GM18507 (cell line): Measurements from ENCODE around the gene CANT1.

Experiments
- DNase-seq: peaks from one replicate; pipeline ENCODE4 v3.0.0; 2011; ENCODE audit warnings: low read depth; ENCODE audit not compliant: insufficient read length; ENCODE audit errors: extremely low spot score
- FAIRE-seq: peaks from 2 replicates; lab custom pipeline; 2011; peaks lifted over from hg19 to GRCh38; lab: Jason Lieb, UNC

The CANT1 gene

DNA sequence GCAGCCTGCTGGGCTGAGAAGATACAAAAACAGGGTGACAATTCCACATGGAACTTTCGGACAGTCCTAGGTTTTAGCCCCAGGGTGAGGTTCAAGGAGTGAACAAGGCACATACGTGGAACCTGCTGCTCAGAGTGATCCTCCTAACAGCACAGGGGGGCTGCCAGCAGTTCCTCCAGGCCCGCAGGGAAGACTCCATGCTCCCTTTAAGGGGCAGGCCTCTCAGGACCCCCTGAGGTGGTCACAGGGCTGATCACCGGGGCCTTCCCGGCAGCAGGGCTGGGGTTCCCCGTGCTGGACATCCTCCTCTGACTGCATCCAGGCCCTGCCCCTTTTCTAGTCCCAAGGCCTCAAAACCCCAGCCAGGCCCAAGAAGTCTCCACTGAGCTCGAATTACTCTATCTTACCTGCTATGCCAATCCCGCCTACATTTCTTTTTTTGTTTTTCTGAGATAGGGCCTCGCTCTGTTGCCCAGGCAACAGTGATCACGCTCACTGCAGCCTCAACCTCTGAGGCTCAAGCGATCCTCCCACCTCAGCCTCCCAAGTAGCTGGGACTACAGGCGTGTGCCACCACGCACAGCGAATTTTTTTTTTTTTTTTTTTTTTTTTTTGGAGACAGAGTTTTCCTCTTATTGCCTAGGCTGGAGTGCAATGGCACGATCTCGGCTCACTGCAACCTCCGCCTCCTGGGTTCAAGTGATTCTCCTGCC lies 10.4 kb downstream of the CANT1 start:
- FAIRE-seq (no peak), DNase-seq (no peak)

DNA sequence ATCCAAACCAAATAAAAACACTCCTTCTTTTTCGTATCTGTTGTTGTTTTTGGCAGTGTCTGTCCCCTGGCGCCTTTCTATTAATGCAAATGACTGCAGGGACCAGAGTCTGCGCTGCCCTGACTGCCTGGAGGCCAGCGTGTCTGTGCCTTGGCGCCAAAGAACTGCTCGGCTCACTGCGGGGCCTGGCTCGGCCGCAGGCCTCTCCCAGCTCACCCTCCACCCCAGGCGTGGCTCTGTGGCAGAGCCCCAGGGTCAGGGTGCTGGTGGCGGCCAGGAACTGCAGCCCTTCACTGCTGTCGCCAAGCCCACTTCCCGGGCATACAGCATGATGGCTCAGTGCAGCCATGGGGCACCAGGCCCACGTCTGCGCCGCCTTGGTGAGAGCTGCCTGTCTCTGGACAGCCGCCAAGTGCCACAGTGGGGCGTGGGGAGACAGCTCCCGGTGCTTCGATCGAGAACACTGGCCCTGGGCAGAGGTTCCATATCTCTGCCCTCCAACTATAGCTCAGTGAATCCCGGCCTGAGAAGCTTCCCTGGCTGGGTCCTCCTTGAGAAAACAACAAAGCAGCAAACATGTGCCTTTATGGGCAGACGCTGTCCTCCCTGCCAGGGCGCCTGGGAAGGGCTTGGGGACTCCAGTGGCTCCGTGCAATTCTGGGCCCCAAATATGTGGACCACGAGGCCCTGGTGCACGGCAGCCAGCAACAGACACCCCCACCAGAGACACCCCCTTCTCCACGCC lies 11.1 kb downstream of the CANT1 start:
- FAIRE-seq, result no peak

DNA sequence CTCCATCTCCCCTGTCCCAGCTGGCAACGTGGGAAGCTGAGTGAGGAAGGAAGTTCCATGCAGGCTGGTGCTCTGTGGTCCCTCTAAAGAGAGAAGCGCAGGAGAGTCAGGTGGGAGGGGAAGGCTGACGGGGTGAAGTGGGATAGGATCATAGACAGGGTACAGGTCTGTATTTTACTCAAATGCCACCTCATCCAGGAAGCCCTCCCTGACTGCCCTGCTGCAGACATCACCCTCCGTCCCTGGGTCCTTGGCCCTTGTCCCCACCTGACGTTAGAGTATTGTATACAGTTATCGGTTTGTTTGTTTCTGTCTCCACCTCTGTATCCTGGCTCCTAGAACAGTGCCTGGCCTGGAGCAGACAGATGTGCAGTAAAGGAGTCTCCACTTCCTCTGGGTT lies 11.7 kb downstream of the CANT1 start:
- no peak for FAIRE-seq
- no peak for DNase-seq

More for the DNA sequence above, 11.1 kb downstream of the CANT1 start:
- DNase-seq, result no peak

DNA sequence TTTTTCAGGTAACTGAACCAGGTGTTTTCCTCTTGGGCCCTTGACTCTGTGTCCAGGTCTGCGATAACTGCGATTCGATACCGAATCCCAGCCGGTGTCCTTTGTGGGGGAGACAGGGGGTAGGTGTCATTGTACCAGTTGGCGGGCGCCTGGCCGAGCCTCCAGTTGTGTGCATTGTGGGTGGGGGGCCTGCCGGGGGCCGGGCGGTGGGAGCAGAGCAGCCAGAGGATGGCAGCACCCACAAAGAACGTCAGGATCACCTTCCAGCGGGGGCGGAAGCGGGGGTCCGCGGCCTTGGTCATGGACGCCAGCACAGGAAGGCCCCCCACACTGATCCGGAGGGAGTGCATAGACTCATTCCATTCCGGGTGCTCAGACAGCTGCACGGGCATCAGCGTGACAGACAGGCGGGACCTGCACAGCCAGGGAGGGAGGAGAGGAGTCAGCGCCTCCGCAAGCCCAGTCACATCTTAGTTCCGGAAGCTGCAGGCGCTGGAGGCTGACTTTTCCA lies 12.3 kb downstream of the CANT1 start:
- no peak for DNase-seq
- no peak for FAIRE-seq

DNA sequence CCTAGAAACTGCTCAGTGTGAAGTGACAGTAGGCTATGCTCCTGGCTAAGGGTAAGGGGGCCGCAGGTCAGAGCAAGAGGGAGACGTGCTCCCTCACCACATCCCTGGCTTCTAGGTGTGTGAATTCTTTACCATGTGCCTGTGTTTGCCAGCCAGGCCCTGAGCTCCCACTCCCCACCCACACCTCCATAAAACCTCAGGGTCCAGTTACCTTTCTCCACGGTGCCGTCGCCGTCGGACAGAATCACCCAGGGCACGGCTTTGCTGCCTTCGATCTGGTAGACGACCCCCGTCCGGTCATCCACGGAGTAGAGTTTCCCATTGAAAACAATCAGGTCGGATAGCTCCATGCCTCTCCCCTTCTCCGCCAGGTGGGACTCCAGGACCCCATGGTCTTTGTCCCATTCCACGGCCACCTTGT lies 12.8 kb downstream of the CANT1 start:
- DNase-seq (no peak), FAIRE-seq (no peak)

DNA sequence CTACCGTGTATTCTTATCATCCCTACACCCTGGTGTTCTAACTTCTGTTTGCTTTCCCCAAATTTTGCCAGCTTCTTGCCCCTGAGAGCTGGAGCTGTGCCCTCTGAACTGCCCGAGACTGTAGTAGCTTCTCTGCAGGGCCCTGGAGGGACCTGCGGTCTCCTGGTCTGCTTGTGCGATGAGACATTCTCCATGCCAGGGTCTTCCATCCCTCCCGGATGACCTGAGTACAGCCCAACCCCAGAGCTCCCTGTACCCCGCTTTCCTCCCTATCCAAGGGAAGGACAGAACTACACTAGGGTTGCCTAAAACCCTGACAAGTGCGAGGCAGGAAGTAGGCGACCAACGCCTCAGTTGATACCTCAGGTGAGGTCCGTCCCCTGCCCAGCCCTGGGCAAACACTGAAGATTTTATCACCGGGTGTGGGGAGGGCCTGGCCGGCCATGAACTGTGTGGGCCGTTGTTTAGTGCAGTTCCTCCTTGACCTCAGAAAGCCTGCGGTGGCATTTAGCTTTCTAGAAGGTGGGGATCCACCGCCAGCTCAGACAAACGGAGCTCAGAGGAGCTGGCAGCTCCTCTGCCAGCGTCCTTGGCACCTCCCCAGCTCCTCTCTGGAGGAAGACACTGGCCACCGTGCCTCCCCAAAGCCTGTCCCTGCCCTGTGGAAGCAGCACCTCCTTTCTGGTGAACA lies 13.7 kb downstream of the CANT1 start:
- FAIRE-seq, result no peak
- no peak for DNase-seq

DNA sequence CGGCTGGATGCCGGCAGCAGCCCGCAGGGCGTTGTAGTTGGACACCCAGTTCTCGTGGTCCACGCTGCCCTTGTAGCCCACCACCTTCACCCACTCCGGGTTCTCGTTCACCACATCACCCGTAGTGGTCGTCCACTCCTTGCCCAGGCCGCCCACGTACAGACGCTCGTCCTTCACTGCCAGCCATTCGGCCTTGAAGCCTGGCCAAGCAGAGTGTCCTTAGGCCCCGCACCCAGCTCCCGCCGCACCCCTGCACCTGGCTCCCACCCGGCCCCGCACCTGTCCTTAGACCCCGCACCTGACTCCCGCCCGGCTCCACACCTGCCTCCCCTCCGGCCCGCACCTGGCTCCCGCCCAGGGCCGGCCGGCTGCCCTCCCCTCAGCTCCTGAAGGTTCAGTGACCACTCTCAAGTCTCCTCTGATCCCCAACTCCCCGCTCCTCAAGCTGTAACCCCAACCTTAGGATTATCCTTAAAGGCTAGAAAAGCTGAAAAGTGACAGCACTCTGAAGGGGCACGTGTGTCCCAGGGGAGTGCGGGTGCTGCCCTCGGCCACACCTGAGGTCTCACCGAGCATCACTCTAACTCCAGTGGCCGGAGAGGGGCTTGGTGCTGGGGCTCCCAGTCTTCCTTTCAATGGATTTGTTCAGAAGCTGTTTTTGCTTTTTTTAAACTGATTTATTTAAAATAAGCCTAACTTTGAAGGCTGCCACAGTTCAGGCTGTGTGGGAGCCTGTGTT lies 14.4 kb downstream of the CANT1 start:
- DNase-seq (no peak), FAIRE-seq (no peak)

DNA sequence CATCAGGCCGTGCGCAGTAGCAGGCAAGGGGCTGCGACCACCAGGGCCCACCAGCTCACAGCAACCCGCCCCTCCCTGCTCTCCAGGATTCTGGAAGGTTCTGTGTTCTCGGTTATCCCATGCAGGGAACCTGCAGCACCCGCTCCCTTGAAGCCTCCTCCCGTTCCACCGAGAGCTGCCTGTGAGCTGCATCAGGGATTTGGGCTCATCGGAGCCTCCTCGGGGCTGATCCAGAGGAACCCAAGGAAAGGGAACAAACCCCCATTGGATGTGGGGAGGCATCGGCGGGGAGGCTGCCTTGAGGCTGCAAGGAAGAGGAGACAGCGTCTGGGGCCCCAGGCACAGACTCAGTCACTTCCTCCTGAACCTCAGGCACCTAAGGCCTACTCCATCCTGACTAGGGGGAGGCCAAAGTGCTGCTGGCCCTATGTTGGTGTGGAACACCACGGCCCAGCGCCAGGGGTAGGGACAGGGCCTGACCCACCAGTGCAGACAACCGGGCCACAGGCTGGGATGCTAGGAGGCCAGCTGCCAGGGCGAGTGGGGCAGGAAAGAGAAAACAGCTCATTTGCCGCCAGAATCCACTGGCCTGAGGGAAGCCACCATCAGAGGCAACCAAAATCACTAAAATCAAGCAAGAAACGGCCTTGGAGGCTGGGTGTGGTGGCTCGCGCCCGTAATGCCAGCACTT lies 15.4 kb downstream of the CANT1 start:
- no peak for FAIRE-seq

DNA sequence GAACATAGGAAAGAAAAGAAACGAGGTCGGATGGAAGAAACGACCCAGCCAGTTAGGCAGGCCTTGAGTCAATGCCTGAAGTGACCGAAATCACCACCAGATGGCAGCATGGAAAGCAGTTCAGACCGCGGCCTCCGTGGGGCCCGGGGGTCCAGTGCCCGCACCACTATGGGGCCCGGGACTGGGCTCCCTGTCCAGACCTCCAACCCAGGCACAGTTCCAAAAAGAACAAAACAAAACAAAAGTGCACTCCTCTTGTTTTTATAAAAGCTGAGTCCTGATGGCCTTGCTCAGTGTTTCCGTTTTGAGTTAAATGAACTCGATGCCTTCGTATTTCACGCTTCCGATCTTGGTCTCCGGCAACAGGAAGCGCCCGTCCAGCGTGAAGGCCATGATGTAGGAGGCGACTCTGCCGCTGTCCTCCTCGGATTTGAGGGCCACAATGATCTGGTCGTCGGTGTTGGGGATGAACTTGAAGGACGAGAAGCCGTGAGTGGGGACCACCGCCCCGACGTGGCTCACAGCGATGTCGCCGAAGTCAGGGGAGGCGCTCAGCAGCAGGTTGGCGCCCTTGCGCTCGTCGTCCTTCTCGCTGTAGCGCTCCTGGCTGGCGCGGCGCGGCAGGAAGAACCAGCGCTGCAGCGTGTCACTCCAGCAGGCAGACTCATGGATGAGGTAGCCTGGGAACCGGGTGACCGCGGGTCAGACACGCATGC lies 16.2 kb downstream of the CANT1 start:
- DNase-seq (no peak), FAIRE-seq (peak; percentile 68)

More for the DNA sequence above, 15.4 kb downstream of the CANT1 start:
- no peak for DNase-seq

DNA sequence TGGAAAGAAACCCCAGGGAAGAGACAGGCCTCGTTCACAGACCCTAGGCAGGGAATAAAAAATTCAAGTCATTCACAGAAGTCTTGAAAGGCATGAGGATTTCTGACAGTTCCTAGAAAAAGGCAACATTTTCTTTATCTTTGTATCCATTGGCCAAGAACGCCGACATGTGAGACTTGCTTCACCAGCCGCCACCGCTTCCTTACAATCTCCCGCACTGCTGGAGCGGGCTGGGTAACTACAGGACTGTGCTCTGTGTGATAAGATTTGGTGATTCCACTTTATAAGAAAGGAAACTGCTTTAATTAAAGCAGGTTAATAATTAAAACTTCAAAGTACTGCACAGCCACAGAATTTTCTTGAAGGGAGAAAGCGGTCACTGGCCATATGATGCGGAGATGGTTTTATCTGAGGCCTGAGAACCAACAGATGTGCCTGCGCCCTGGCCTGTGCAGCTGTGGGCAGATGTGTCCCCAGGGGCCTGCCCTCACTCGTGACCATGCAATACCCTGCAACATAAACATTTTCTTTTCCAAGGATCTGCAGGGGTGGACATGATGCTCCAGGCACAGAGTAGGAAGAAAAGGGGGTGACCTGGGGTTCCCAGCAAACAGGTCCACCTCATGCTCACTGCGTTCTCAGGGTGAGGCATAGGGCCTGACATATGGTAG lies 16.9 kb downstream of the CANT1 start:
- FAIRE-seq, result no peak
- DNase-seq, result no peak

DNA sequence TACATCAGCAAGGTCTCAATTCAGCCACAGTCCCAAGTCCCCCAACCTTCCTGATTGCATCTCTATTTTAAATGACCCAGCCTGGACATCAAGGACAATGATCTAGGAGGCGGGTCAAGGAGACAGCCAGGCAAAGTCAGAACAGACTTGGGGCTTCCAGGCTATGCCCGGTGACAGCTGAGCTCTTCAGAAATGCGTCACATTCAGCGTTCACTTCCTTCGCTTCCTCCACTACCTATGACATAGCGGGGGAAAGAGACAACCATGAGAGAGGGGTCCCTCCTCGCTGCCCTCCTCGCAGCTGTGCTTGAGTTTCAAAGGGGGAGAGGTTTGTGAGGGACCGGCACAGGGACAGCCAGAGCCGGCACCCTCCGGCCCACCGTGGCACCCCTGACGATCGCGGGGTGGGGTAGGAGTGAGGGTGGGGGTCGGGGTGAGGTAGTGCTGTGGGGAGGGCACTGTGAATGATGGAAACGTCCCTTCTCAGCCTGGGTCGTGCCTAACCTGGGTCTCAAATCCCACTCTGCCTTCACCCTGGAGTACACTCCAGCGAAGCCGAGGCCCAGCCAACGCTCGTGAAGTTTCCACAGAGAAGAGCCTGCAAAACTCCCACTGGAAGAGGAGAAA lies 17.5 kb downstream of the CANT1 start:
- no peak for FAIRE-seq

DNA sequence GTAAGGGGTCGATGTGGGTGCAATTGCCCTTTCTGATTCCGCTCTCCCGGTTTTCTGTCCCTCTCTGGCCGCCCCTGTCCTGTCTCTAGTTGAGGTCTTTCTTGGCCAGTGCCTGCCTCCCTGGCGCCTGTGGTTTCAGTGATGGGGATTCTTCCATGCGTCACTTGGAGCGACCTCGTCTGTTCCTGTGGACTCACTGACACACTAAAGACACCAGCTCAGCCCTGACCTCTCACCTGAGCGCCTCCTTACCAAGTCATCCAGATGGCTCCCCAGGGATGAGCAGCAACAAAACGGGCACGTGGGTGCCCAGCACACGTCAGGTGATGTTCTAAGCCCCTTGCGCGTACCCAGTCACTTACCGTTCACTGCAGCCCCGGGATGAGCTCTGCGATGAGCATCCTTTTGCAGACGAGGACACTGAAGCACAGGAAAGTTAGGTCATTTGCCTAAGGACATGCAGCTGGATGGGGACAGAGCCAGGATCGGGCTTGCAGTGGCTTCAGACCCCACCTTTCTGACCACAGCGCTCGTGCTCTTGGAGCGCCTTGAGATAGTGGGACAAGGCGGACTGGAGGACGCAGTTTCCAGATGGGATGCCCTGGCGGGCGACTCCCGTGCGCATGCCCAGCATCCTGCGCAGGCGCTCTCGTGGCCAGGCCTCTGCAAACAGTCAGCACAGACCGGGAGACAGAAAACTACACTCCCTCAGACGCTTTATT lies 18.4 kb downstream of the CANT1 start:
- FAIRE-seq, result no peak

More for the DNA sequence above, 17.5 kb downstream of the CANT1 start:
- no peak for DNase-seq

DNA sequence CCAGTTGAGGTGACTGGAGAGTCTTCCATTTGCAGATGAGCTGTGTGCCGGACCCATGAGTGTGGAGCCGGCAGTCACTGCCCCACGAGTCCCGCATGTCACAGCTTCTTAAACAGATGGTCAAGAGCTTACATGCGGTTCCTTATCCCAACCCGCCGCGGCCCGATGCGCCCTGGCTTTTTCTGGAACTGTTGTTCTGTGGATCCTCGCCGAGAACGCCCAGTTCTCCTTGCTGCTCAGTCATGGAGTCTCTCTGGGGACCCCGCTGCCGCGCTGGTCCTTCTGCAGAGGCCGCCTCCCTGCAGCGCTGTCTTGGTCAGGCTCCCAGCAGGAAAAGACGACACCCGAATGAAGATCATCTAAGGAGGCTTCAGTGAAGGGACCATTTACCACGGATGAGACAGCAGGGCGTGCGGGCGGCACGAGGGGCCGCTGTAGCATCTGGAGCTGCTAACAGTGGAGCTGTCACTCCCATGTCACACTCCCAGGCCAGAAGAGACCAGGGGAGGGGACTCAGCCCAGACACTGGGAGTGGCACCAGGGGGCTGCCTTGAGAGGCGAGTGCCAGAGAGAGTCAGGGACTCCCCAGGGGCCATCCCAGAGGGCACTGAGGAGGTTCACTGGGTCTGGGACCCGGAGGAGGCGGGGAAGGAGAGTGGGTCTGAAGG lies 19.1 kb downstream of the CANT1 start:
- DNase-seq (no peak), FAIRE-seq (no peak)

More for the DNA sequence above, 18.4 kb downstream of the CANT1 start:
- no peak for DNase-seq

DNA sequence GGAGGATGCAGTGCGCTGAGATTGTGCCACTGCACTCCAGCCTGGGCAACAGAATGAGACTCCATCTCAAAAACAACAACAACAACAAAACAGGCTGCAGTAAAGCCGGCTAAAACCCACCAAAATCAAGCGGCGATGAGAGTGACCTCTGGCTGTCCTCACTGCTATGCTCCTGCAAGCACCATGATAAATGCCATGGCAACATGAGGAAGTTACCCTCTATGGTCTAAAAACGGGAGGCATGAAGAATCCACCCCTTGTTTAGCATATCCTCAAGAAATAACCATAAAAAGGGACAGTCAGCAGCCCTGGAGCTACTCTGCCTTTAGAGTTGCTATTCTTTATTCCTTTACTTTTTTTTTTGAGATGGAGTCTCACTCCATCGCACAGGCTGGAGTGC lies 21.4 kb downstream of the CANT1 start:
- DNase-seq (no peak), FAIRE-seq (no peak)

DNA sequence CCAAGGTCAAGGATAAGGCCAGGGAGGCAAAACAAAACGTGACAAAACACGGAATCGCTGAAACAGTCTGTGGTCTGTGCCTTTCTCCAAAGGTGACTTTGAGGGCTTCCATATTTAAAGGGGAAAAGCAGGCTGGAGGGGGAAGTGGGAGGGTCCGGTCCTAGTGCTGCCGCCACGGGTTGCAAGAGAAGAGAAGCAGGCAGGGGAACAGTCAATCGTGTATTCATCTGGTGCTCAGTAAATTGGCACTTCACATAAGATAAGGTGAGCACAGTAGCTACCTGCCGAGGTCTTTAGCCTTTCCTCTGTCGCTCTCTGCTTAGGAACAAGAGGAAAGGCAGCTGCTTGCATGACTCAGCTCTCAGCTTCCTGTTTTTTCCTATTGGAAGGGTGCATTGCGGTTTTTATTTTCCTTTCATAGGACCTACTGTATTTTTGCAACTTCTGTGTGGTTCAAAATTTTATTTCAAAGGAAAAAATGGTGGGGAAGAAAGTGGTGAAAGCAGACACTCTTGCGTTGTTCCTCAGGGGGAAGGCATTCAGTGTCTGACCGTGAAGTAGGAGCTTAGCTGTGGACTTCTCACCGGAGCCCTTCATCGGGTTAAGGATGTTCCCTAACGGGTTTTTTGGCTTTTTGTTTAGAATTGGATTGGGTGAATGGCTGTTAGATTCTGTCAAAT lies 22.8 kb downstream of the CANT1 start:
- FAIRE-seq (no peak), DNase-seq (no peak)
